CD4-positive, alpha-beta memory T cell (primary cell): ENCODE measurements around the gene LYPD1. TPM values are rescaled to one million over a fixed set of nuclear protein-coding genes. Genes with fewer than 3 reads are reported as not detected.

Experiments used
- CTCF ChIA-PET: fragments of 350-600 bp; sonication (Branson Sonifier 250); formaldehyde crosslinking; loops from one replicate; lab custom pipeline; 2021; ENCODE audit warnings: inconsistent platforms; ENCODE audit not compliant: partially characterized antibody; lab: Charles Lee
- POLR2A ChIA-PET: fragments of 350-600 bp; sonication (Branson Sonifier 250); formaldehyde crosslinking; loops from one replicate; lab custom pipeline; 2021; ENCODE audit not compliant: partially characterized antibody; lab: Charles Lee
- DNase-seq, 5 donors: peaks; one replicate each; pipeline versions ENCODE4 v3.0.0 to v3.0.0-alpha.2; 2020 to 2022; ENCODE audit warnings: mixed read lengths in 1 of 5
- H3K27ac ChIP-seq: one replicate; pipeline ENCODE4 v1.7.0; 2013; ENCODE audit warnings: low read depth, low read length
- H3K27me3 ChIP-seq: 2 replicates; pipeline ENCODE4 v1.7.0; 2013; ENCODE audit warnings: mild to moderate bottlenecking, low read length, moderate library complexity; ENCODE audit not compliant: insufficient read depth
- H3K36me3 ChIP-seq: 2 replicates; pipeline ENCODE4 v1.7.0; 2013; ENCODE audit warnings: mild to moderate bottlenecking, low read length, moderate library complexity; ENCODE audit not compliant: insufficient read depth
- H3K4me1 ChIP-seq: 2 replicates; pipeline ENCODE4 v1.7.0; 2013; ENCODE audit warnings: mild to moderate bottlenecking, low read length, moderate library complexity; ENCODE audit not compliant: insufficient read depth
- H3K4me3 ChIP-seq, 2 donors: one replicate each; pipeline ENCODE4 v1.7.0; 2013; ENCODE audit warnings: low read length in 2 of 2, mild to moderate bottlenecking in 1 of 2
- H3K9me3 ChIP-seq, 2 donors: one replicate each; pipeline ENCODE4 v1.7.0; 2013; ENCODE audit warnings: low read length in 2 of 2, control low read depth in 1 of 2; ENCODE audit not compliant: control insufficient read depth in 1 of 2
- H3K27ac Mint-ChIP-seq, 7 donors: one replicate each; pipeline ENCODE4 v1.8.0; 2020 to 2021; ENCODE audit warnings: mixed read lengths in 7 of 7, mild to moderate bottlenecking in 6 of 7, inconsistent platforms in 3 of 7, moderate library complexity in 3 of 7
- H3K27me3 Mint-ChIP-seq, 2 donors: one replicate each; pipeline ENCODE4 v1.8.0; 2020 to 2021; ENCODE audit warnings: mixed read lengths in 2 of 2
- H3K36me3 Mint-ChIP-seq, 2 donors: one replicate each; pipeline ENCODE4 v1.8.0; 2020 to 2021; ENCODE audit warnings: mixed read lengths in 2 of 2, inconsistent platforms in 1 of 2, mild to moderate bottlenecking in 1 of 2
- H3K4me1 Mint-ChIP-seq, 4 donors: one replicate each; pipeline ENCODE4 v1.8.0; 2020 to 2021; ENCODE audit warnings: mixed read lengths in 4 of 4, mild to moderate bottlenecking in 1 of 4
- H3K4me3 Mint-ChIP-seq, 8 donors: one replicate each; pipeline ENCODE4 v1.8.0; 2020 to 2021; ENCODE audit warnings: mixed read lengths in 8 of 8, mild to moderate bottlenecking in 7 of 8, moderate library complexity in 6 of 8, inconsistent platforms in 3 of 8
- H3K9me3 Mint-ChIP-seq, 8 donors: one replicate each; pipeline ENCODE4 v1.8.0; 2020 to 2021; ENCODE audit warnings: mixed read lengths in 8 of 8, mild to moderate bottlenecking in 5 of 8, inconsistent platforms in 3 of 8, moderate library complexity in 1 of 8
- intact Hi-C: fragments of 100-400 bp; cut with micrococcal nuclease; formaldehyde crosslinking; loops from one replicate; pipeline ENCODE4 v1.15.1; 2023
- polyA plus RNA-seq, 2 donors: library from polyadenylated mRNA; unstranded; fragments of 300-500 nt; fragmentation: Illumina TruSeq; gene quantifications; one replicate each; pipeline ENCODE4 v1.2.3, GENCODE V29; 2021
- total RNA-seq, 2 experiments: library from RNA; stranded (reverse); gene quantifications; one replicate each; pipeline ENCODE4 v1.2.3, GENCODE V29; 2021

Gene LYPD1
- total and polyA plus RNA-seq, 4 experiments from 2014 or later, result not detected

GRCh38 chr2:132678483-132678882 is 8.5 kb upstream of the LYPD1 start:
- Histone ChIP-seq H3K27ac (no peak overlapping the region), H3K4me3 (no peak overlapping the region), H3K36me3 (no peaks in the 10 kb centered on the region), H3K9me3 (no peaks in the 10 kb centered on the region), H3K4me1 (no peaks in the 10 kb centered on the region), H3K27me3 (no peaks in the 10 kb centered on the region)
- ChIA-PET CTCF (no interaction called here), POLR2A (no interaction called here)
- Mint-ChIP-seq H3K27me3 (peaks cover 3 to 4% of the 10 kb centered on the region in 2 donors), H3K4me1 (no peaks in the 10 kb centered on the region), H3K9me3 (peaks cover 0 to 2% (median 0%) of the 10 kb centered on the region in 8 donors), H3K36me3 (no peaks in the 10 kb centered on the region), H3K4me3 (no peak overlapping the region), H3K27ac (no peak overlapping the region)
- DNase-seq, result no peak
- intact Hi-C loops, result no loop called here

- Histone ChIP-seq H3K4me1 (no peaks in the 10 kb centered on the region), H3K27me3 (no peaks in the 10 kb centered on the region), H3K27ac (no peak overlapping the region), H3K4me3 (no peak overlapping the region), H3K9me3 (no peaks in the 10 kb centered on the region), H3K36me3 (no peaks in the 10 kb centered on the region)
- ChIA-PET CTCF (no interaction called here), POLR2A (no interaction called here)
- no peaks in the 10 kb centered on the region for H3K4me1 Mint-ChIP-seq
- H3K27ac Mint-ChIP-seq, result no peak overlapping the region
- no peak for DNase-seq
- intact Hi-C loops, result no loop called here
- H3K4me3 Mint-ChIP-seq, result no peak overlapping the region
- no peaks in the 10 kb centered on the region for H3K36me3 Mint-ChIP-seq
- H3K9me3 Mint-ChIP-seq, result peaks cover 0 to 2% (median 0%) of the 10 kb centered on the region in 8 donors
- H3K27me3 Mint-ChIP-seq, result peaks cover 4 to 6% of the 10 kb centered on the region in 2 donors
Measured at GRCh38 chr2:132677661-132678060, 7.7 kb upstream of the LYPD1 start.

GRCh38 chr2:132676999-132677398 is 7.0 kb upstream of the LYPD1 start:
- POLR2A ChIA-PET, result no interaction called here
- no peaks in the 10 kb centered on the region for H3K4me1 ChIP-seq
- H3K27ac ChIP-seq, result no peak overlapping the region
- peaks cover 0 to 2% (median 0%) of the 10 kb centered on the region in 8 donors for H3K9me3 Mint-ChIP-seq
- no peak overlapping the region for H3K27ac Mint-ChIP-seq
- peaks cover 4 to 6% of the 10 kb centered on the region in 2 donors for H3K27me3 Mint-ChIP-seq
- CTCF ChIA-PET, result no interaction called here
- DNase-seq, result no peak
- no peaks in the 10 kb centered on the region for H3K36me3 Mint-ChIP-seq
- H3K4me3 Mint-ChIP-seq, result no peak overlapping the region
- H3K4me3 ChIP-seq, result no peak overlapping the region
- no peaks in the 10 kb centered on the region for H3K27me3 ChIP-seq
- no peaks in the 10 kb centered on the region for H3K9me3 ChIP-seq
- intact Hi-C loops, result no loop called here
- H3K4me1 Mint-ChIP-seq, result no peaks in the 10 kb centered on the region
- H3K36me3 ChIP-seq, result no peaks in the 10 kb centered on the region

- no peaks in the 10 kb centered on the region for H3K4me1 ChIP-seq
- peaks cover 19 to 25% of the 10 kb centered on the region in 2 donors for H3K27me3 Mint-ChIP-seq
- peaks cover 0 to 4% (median 1%) of the 10 kb centered on the region in 4 donors for H3K4me1 Mint-ChIP-seq
- H3K36me3 ChIP-seq, result no peaks in the 10 kb centered on the region
- H3K4me3 Mint-ChIP-seq, result no peak overlapping the region
- peaks cover 0 to 3% (median under 1%) of the 10 kb centered on the region in 8 donors for H3K9me3 Mint-ChIP-seq
- intact Hi-C loops, result no loop called here
- no peak overlapping the region for H3K27ac Mint-ChIP-seq
- POLR2A ChIA-PET, result no interaction called here
- H3K36me3 Mint-ChIP-seq, result no peaks in the 10 kb centered on the region
- no peak overlapping the region for H3K27ac ChIP-seq
- CTCF ChIA-PET, result no interaction called here
- no peak for DNase-seq
- no peaks in the 10 kb centered on the region for H3K9me3 ChIP-seq
- H3K27me3 ChIP-seq, result no peaks in the 10 kb centered on the region
- no peak overlapping the region for H3K4me3 ChIP-seq
Measured at GRCh38 chr2:132671151-132671835, 1.3 kb upstream of the LYPD1 start.

GRCh38 chr2:132670496-132671150 is 618 bp upstream of the LYPD1 start:
- H3K9me3 ChIP-seq, result no peaks in the 10 kb centered on the region
- Mint-ChIP-seq H3K36me3 (no peaks in the 10 kb centered on the region), H3K9me3 (peaks cover 0 to 3% (median under 1%) of the 10 kb centered on the region in 8 donors), H3K4me3 (no peak overlapping the region), H3K4me1 (peaks cover 0 to 4% (median 1%) of the 10 kb centered on the region in 4 donors), H3K27me3 (peaks cover 19 to 27% of the 10 kb centered on the region in 2 donors), H3K27ac (no peak overlapping the region)
- no peaks in the 10 kb centered on the region for H3K4me1 ChIP-seq
- ChIA-PET POLR2A (no interaction called here), CTCF (no interaction called here)
- no peak overlapping the region for H3K4me3 ChIP-seq
- H3K27ac ChIP-seq, result no peak overlapping the region
- H3K27me3 ChIP-seq, result no peaks in the 10 kb centered on the region
- intact Hi-C loops, result no loop called here
- no peak for DNase-seq
- no peaks in the 10 kb centered on the region for H3K36me3 ChIP-seq

- Histone ChIP-seq H3K36me3 (no peaks in the 10 kb centered on the region), H3K27ac (no peak overlapping the region), H3K9me3 (no peaks in the 10 kb centered on the region), H3K4me1 (no peaks in the 10 kb centered on the region), H3K27me3 (no peaks in the 10 kb centered on the region), H3K4me3 (no peak overlapping the region)
- intact Hi-C loops, result no loop called here
- Mint-ChIP-seq H3K27ac (no peak overlapping the region), H3K4me3 (no peak overlapping the region), H3K36me3 (no peaks in the 10 kb centered on the region), H3K4me1 (peaks cover 0 to 4% (median 1%) of the 10 kb centered on the region in 4 donors), H3K9me3 (peaks cover 0 to 3% (median 0%) of the 10 kb centered on the region in 8 donors), H3K27me3 (peaks cover 16 to 30% of the 10 kb centered on the region in 2 donors)
- POLR2A ChIA-PET, result no interaction called here
- CTCF ChIA-PET, result no interaction called here
- DNase-seq, result no peak
Measured at GRCh38 chr2:132668987-132669907, 758 bp downstream of the LYPD1 start.
